Endothelial cell of umbilical vein (primary cell): ENCODE results near the gene HCFC1. TPM values are rescaled to one million over a fixed set of nuclear protein-coding genes. Genes with fewer than 3 reads are reported as not detected.

Experiments used
- BruUV-seq: library from RNA; stranded (reverse); fragments of 400-500 nt; replicated peaks from 2 replicates; lab custom pipeline; 2021; lab: Mats Ljungman, UMichigan
- CTCF ChIA-PET: fragments of 300-600, 350-600 bp; sonication (Branson Sonifier 250); formaldehyde crosslinking; loops from one replicate; lab custom pipeline; 2021; ENCODE audit warnings: antibody characterized with exemption, inconsistent platforms; lab: Charles Lee
- POLR2A ChIA-PET: fragments of 300-600, 350-600 bp; sonication (Branson Sonifier 250); formaldehyde crosslinking; loops from one replicate; lab custom pipeline; 2021; ENCODE audit warnings: antibody characterized with exemption, inconsistent platforms; lab: Charles Lee
- DNase-seq: peaks from one replicate; pipeline ENCODE4 v3.0.0-alpha.2; 2011; ENCODE audit warnings: low read depth, low spot score
- FAIRE-seq: peaks from 2 replicates; lab custom pipeline; 2011; peaks lifted over from hg19 to GRCh38; lab: Jason Lieb, UNC
- H2AFZ ChIP-seq: 2 replicates; pipeline ENCODE4 v1.6.0; 2012; ENCODE audit warnings: low read depth, low read length, control low read depth, inconsistent platforms
- H3K27ac ChIP-seq: 2 replicates; pipeline ENCODE4 v1.5.1; 2011; ENCODE audit warnings: low read depth, mild to moderate bottlenecking, control low read depth, low read length, moderate library complexity; ENCODE audit not compliant: insufficient read depth
- H3K27me3 ChIP-seq, 2 experiments: 2 replicates each; pipeline versions ENCODE4 v1.6.0 to v1.6.1; 2011; ENCODE audit warnings: low read length in 2 of 2, mixed read lengths in 1 of 2; ENCODE audit not compliant: control insufficient read depth in 2 of 2, insufficient read depth in 2 of 2
- H3K36me3 ChIP-seq, 2 experiments: 2 replicates in 1 of 2; 3 replicates in 1 of 2; pipeline ENCODE4 v1.5.1; 2011; ENCODE audit warnings: low read length in 2 of 2, mild to moderate bottlenecking in 1 of 2, moderate library complexity in 1 of 2; ENCODE audit not compliant: control insufficient read depth in 2 of 2, insufficient read depth in 2 of 2; ENCODE audit errors: extremely low read depth in 1 of 2
- H3K4me1 ChIP-seq: 3 replicates; pipeline ENCODE4 v1.5.1; 2011; ENCODE audit warnings: mild to moderate bottlenecking, low read length; ENCODE audit not compliant: control insufficient read depth, insufficient read depth; ENCODE audit errors: extremely low read depth
- H3K4me2 ChIP-seq: 2 replicates; pipeline ENCODE4 v1.6.1; 2011; ENCODE audit warnings: low read length, control low read depth, mixed read lengths; ENCODE audit not compliant: insufficient read depth
- H3K4me3 ChIP-seq, 3 experiments: fragments of 200-600 bp in 1 of 3; sonication (generic), shearing (Covaris generic) in 1 of 3; replicated peaks in 1 of 3; 2 replicates each; pipeline ENCODE4 v1.5.1; 2011 to 2016; ENCODE audit warnings: control low read depth in 3 of 3, low read length in 3 of 3, mild to moderate bottlenecking in 2 of 3, inconsistent platforms in 1 of 3, low read depth in 1 of 3, moderate library complexity in 1 of 3; ENCODE audit not compliant: insufficient read depth in 1 of 3
- H3K79me2 ChIP-seq: 2 replicates; pipeline ENCODE4 v1.6.0; 2012; ENCODE audit warnings: low read length, inconsistent platforms; ENCODE audit not compliant: control insufficient read depth, insufficient read depth
- H3K9ac ChIP-seq: replicated peaks from 2 replicates; pipeline ENCODE3; 2011; ENCODE audit warnings: low read length, control low read depth; ENCODE audit not compliant: insufficient read depth; ENCODE audit errors: extremely low read depth
- H3K9me1 ChIP-seq: replicated peaks from 3 replicates; pipeline ENCODE4 v1.6.0; 2011; ENCODE audit warnings: mild to moderate bottlenecking, low read length; ENCODE audit not compliant: control insufficient read depth, insufficient read depth; ENCODE audit errors: extremely low read depth
- H3K9me3 ChIP-seq: replicated peaks from 2 replicates; pipeline ENCODE4 v1.5.1; 2012; ENCODE audit warnings: low read length, inconsistent platforms; ENCODE audit not compliant: control insufficient read depth, insufficient read depth
- H4K20me1 ChIP-seq: replicated peaks from 2 replicates; pipeline ENCODE3; 2011; ENCODE audit warnings: mild to moderate bottlenecking, low read length; ENCODE audit not compliant: control insufficient read depth, insufficient read depth; ENCODE audit errors: extremely low read depth
- CTCF ChIP-seq, 2 donors: IDR thresholded peaks; 1 replicate in 1 of 2; 2 replicates in 1 of 2; pipeline ENCODE4 v1.5.1; 2011; ENCODE audit warnings: low read length in 2 of 2, mild to moderate bottlenecking in 2 of 2, moderate library complexity in 2 of 2, control low read depth in 1 of 2, inconsistent platforms in 1 of 2, low read depth in 1 of 2; ENCODE audit not compliant: insufficient read depth in 1 of 2; ENCODE audit errors: extremely low read depth in 1 of 2
- EZH2 ChIP-seq: IDR thresholded peaks from 2 replicates; pipeline ENCODE4 v1.6.1; 2012; ENCODE audit warnings: borderline replicate concordance, low read depth, mild to moderate bottlenecking, moderate library complexity, low read length, inconsistent platforms; ENCODE audit not compliant: severe bottlenecking
- FOS ChIP-seq: IDR thresholded peaks from 2 replicates; pipeline ENCODE4 v1.6.1; 2011; ENCODE audit warnings: mild to moderate bottlenecking, low read length, moderate library complexity, borderline replicate concordance; ENCODE audit not compliant: insufficient read depth
- GATA2 ChIP-seq: IDR thresholded peaks from 2 replicates; pipeline ENCODE4 v1.7.0; 2011; ENCODE audit warnings: low read depth, mild to moderate bottlenecking, moderate library complexity, mixed read lengths, low read length; ENCODE audit not compliant: insufficient read length, insufficient read depth
- JUN ChIP-seq: IDR thresholded peaks from 2 replicates; pipeline ENCODE4 v1.6.1; 2011; ENCODE audit warnings: borderline replicate concordance, low read depth; ENCODE audit not compliant: insufficient read length, insufficient read depth
- MAX ChIP-seq: IDR thresholded peaks from 2 replicates; pipeline ENCODE4 v1.6.1; 2011; ENCODE audit not compliant: insufficient read depth, insufficient read length
- MYC ChIP-seq: IDR thresholded peaks from one replicate; pipeline ENCODE4 v1.6.1; 2011; ENCODE audit warnings: mild to moderate bottlenecking, low read depth, low read length
- POLR2A ChIP-seq: IDR thresholded peaks from 2 replicates; pipeline ENCODE4 v1.6.1; 2012; ENCODE audit warnings: low read depth, mild to moderate bottlenecking, control low read depth, low read length
- POLR2AphosphoS5 ChIP-seq: IDR thresholded peaks from 2 replicates; pipeline ENCODE4 v1.6.1; 2012; ENCODE audit warnings: low read depth, mild to moderate bottlenecking, control low read depth, low read length, moderate library complexity; ENCODE audit not compliant: insufficient read depth
- dilution Hi-C: fragments of 300-500 bp; cut with MboI; formaldehyde crosslinking; loops from one replicate; pipeline ENCODE4 v1.15.0; 2019; ENCODE audit warnings: low sequenced_read_pairs; ENCODE audit not compliant: extremely low pct_ligation_motif_present
- intact Hi-C: fragments of 100-400 bp; cut with micrococcal nuclease; formaldehyde crosslinking; loops from one replicate; pipeline ENCODE4 v1.10.0; 2022
- polyA plus RNA-seq, 4 experiments: library from polyadenylated mRNA; depleted of rRNA in 3 of 4; stranded (reverse) in 3 of 4; unstranded in 1 of 4; fragments of >200 nt; gene quantifications; 2 replicates each; pipeline versions ENCODE4 v1.2.1 to v1.2.3, GENCODE V29; 2011 to 2012; ENCODE audit warnings: missing spikeins in 1 of 4
- total RNA-seq: library from RNA; stranded (reverse); gene quantifications from 2 replicates; pipeline ENCODE4 v1.2.3, GENCODE V29; 2021

The HCFC1 gene
- total and polyA plus RNA-seq, 2 donors (not counting 3 experiments of a cell fraction or from before 2014, with no cell fraction given), result 15.9 to 85.9 TPM

- ChIA-PET CTCF (no interaction called here), POLR2A (no interaction called here)
- Histone ChIP-seq H3K79me2 (no peaks in the 10 kb centered on the region), H3K4me1 (no peaks in the 10 kb centered on the region), H3K4me3 (no peak overlapping the region), H3K9me3 (no peaks in the 10 kb centered on the region), H3K9ac (no peak overlapping the region), H3K36me3 (no peaks in the 10 kb centered on the region), H3K27me3 (no peaks in the 10 kb centered on the region), H3K27ac (no peak overlapping the region), H4K20me1 (no peaks in the 10 kb centered on the region), H2AFZ (no peak overlapping the region), H3K4me2 (no peak overlapping the region), H3K9me1 (no peaks in the 10 kb centered on the region)
- intact Hi-C loops, result no loop called here
- dilution Hi-C loops, result no loop called here
- FAIRE-seq, result no peak
- DNase-seq, result no peak
- no TSS peak for BruUV-seq
- TF ChIP-seq POLR2A (no peak), EZH2 (no peak), FOS (no peak), POLR2AphosphoS5 (no peak)
These were observed 57.9 kb downstream of the HCFC1 start for GRCh38 chrX:153913701-153914100.

DNA sequence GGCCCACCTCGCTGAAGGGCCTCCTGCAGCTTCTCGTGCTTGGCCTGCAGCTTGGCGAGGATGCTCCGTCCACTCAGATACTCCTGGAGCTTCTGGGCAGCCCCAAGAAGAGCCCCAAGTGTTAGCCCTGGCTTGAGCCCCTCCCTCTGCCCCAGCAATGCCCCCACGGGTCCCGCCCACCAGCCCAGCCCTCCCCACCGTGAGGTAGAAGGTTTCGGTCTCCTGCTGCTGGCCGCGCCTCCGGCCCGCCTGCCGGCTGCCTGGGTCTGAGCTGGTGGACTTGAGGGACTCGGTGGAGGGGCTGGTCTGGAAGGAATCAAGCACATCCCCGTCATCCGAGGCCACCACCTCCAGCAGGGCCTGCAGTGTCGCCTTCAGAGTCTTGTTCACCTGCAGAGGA lies 58.4 kb downstream of the HCFC1 start:
- dilution Hi-C loops, result no loop called here
- BruUV-seq, result no TSS peak

More for the DNA sequence above, 58.4 kb downstream of the HCFC1 start:
- CTCF ChIA-PET, result no interaction called here
- intact Hi-C loops, result no loop called here
- Histone ChIP-seq H3K27me3 (no peaks in the 10 kb centered on the region), H3K36me3 (no peaks in the 10 kb centered on the region), H3K9me1 (no peaks in the 10 kb centered on the region), H3K4me1 (no peaks in the 10 kb centered on the region), H4K20me1 (no peaks in the 10 kb centered on the region), H3K9me3 (no peaks in the 10 kb centered on the region), H3K4me2 (no peak overlapping the region), H3K4me3 (no peak overlapping the region), H3K79me2 (no peaks in the 10 kb centered on the region), H3K27ac (no peak overlapping the region), H2AFZ (no peak overlapping the region), H3K9ac (no peak overlapping the region)
- TF ChIP-seq JUN (no peak), MAX (no peak), MYC (no peak), POLR2AphosphoS5 (no peak), CTCF (IDR thresholded peaks at IDR 0.05; ENCODE audit: extremely low read depth in 1 of 2, insufficient read depth in 1 of 2, low read depth in 1 of 2, low read length in 2 of 2) (no peak), GATA2 (no peak), FOS (no peak), EZH2 (no peak), POLR2A (no peak)
- FAIRE-seq (no peak), DNase-seq (no peak)
- POLR2A ChIA-PET, result no interaction called here
